CD4-positive, alpha-beta T cell treated with Interferon alpha-2 for 1 hour (primary cell): ENCODE measurements around the gene CORIN.
"Not testable (repeated sequence)": the region's sequence is repeated elsewhere in the genome, so short reads cannot be mapped to it uniquely, and the experiment has no call there.

Experiments
- DNase-seq, 2 donors: peaks; one replicate each; pipeline ENCODE4 v3.0.0-alpha.2; 2020 to 2022

CORIN gene

GRCh38 chr4:47763279-47763678 lies 74.6 kb downstream of the CORIN start:
- DNase-seq = no peak

DNA sequence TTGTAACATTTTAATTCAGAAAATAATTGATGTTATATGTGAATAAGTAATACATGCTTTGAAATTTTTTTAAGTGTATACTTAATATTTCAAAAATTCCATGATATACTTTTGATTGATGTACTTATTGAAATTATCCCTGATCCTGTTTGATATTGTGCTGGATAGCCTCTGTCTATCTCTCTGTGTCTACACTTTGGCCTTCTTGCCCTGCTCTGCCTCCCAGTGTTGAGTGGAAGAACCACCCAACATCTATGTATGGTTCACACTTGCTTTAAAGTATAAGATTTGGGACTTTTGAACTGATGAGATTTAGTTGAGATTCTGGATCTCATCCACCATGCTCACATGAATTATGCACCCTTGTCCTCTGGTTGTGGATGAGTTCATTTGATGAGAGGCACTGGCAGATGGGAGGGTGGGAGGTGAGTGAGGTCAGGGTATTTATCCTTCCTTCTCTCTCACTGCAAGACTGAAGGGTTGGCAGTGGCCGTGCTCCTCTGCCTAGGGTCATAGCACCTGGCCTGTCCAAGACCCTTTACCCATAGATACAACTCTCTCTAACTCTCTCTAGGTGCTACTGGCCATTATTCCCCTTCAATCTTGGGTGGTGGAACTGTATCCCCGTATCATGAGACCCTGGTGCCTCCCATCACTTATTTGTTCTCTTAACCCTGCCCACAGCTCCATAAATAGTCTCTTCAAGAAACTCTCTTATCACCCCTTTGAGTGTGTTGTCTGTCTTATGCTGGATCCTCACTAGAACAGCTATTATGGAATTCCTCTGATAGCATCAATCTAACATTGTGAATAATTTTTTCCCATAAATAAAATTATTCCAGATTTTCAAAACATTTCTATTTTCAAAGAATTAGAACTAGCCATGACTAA lies 75.2 kb downstream of the CORIN start:
- DNase-seq = no peak

GRCh38 chr4:47753316-47753715 lies 84.6 kb downstream of the CORIN start:
- not testable (repeated sequence) for DNase-seq

DNA sequence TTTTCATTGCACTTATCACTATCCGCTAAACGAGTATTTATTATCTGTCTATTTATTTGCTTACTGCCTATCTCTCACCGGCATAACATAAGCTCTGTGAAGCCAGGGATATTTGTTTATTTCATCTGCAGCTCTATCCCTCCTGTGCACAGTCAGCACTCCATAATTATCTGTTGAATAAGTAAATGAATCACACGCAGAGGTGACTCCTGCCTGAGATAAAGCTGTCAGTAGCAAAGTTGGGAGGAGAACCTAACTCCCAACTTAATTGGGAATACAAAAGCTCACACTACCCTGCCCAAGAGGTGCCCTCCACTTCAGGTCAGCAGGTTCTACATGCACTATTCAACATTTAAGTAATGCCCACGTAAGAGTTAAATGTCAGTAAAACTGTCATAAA lies 85.7 kb downstream of the CORIN start:
- DNase-seq = no peak

DNA sequence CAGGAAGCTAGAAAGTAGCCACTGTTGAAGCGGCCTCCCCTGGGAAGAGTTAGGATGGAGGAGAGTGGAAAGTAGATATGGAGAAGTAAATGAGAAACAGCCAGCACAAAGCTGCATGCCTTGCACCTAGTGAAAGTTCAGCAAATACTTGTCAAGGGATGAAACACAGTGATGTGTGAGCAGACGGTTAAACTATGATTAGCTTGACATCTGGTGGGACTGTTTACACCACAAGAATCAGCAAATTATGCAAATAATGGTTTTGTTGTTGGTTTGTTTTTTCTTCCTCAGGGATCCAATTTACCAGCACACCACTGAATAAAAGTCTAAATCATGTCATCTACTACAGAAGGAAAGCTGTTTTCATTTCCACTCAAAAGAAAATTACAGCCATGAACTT lies 87.1 kb downstream of the CORIN start:
- DNase-seq = no peak

- DNase-seq = no peak
Measured at GRCh38 chr4:47749858-47750257, 88.0 kb downstream of the CORIN start.

DNA sequence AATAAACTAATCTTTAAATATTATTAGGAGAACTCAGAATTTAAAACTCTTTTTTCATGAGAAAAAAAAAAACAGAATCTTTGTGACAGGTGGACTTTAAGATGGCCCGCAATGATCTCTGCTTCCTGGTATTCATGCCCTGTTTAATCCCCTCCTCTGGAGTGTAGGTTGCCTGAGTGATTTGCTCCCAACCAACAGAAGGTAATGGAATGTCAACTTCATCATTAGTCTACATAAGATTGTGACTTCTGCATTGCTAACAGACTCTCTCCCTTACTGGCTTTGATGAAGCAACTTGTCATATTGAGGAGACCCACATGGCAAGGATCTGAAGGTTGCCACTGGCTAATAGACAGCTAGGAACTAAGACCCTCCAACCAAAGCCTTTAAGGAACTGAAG lies 88.8 kb downstream of the CORIN start:
- DNase-seq = no peak

- DNase-seq = no peak
Measured at GRCh38 chr4:47747846-47748494, 89.9 kb downstream of the CORIN start.

DNA sequence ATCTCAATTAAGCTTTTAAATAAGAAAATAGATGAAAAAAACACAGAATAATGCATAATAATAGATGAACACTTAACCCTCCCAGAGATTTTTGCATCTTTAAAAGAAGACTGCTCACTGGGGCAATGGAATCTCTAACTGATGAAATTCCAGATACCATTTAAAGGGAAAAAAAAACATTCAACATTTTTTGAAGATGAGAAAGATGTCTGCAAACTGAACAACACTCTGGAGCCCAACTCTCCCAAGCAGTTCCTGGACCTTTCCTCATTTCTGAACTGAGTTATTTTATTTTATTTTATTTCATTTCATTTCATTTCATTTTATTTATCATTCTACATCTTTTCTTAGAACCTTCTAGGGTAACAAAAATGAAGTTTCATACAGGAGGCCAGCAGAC lies 90.7 kb downstream of the CORIN start:
- DNase-seq = no peak

DNA sequence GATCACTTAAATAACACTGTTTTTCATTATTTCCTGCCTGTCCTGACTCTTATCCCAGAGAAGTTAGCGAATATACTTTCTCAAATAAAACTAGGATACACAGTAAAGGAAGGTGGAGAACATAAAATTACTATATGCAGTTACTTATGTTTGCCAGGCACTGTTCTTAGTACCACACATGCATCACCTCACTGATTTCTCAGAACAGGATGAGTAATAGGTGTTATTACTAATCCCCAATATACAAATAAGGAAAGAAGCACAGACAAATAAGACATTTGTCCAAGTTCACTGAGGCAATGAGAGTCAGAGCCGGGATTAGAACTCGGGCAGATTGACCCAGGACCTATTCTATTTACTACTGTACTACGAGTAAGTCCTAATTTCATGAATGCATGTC lies 91.7 kb downstream of the CORIN start:
- DNase-seq = no peak

DNA sequence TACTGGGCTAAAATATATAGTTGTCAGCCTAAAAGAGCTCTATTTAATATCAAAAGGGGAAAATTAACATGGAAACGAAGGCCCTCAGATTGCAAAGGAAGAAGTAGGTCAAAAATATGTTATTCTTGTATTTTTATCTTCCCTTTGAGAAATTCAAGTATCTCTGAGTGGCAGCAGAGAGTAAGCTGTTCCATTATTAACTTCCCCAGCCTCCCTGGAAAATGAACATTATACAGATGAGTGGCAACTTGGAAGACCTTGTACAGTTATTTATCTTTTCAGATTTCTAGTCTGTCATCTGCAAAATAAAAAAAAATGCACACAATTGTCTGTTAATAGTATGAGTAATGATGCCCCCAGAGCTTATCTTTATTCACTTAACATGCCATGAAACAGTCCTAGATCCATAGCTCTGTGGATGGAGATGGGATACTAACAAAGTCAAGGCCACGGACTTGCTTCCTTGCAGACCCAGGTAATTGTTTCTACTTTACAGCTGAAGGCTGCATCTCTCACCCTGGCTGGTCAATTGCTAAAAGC lies 93.0 kb downstream of the CORIN start:
- DNase-seq = no peak

- no peak for DNase-seq
Measured at GRCh38 chr4:47744253-47744652, 93.6 kb downstream of the CORIN start.

GRCh38 chr4:47741200-47741599 lies 96.7 kb downstream of the CORIN start:
- DNase-seq = no peak

DNA sequence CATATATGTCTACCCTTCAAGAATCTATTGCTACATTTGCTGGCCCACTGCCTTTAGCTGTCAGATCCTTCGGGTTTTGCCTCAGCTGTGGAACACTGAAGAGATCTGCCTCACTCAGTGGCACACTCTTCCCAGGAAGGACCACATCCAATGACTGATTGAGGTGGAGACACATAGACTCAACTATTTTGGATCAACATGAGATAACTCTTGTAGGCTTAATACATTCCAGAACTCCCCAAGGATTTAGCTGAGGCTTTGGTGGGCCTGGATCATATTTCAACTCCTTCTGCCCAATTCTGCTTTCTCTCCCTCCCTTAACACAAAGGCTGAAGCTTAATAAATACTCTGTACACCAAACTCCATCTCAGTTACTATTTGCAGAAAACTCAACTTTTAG lies 100.5 kb downstream of the CORIN start:
- DNase-seq = no peak

DNA sequence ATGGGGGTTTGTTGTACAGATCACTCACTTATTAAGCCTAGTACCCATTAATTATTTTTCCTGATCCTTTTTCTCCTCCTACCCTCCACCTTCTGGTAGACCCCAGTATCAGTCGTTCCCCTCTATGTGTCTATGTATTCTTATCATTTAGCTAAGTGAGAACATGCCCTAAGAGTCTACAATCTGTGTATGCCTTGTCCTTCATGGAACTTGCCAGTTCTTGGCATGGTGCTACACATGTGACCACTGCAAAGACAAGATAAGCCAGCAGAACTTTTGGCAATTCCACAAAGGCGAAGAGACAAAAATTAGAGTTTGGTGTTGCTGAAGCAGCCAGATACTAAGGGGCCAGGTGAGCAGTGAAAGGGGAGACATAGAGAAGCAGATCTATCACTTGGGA lies 101.3 kb downstream of the CORIN start:
- DNase-seq = no peak

- no peak for DNase-seq
Measured at GRCh38 chr4:47736146-47736545, 101.7 kb downstream of the CORIN start.

- DNase-seq = no peak
Measured at GRCh38 chr4:47733302-47734175, 104.3 kb downstream of the CORIN start.

GRCh38 chr4:47731182-47731581 lies 106.7 kb downstream of the CORIN start:
- no peak for DNase-seq

GRCh38 chr4:47729131-47729680 lies 108.7 kb downstream of the CORIN start:
- no peak for DNase-seq

DNA sequence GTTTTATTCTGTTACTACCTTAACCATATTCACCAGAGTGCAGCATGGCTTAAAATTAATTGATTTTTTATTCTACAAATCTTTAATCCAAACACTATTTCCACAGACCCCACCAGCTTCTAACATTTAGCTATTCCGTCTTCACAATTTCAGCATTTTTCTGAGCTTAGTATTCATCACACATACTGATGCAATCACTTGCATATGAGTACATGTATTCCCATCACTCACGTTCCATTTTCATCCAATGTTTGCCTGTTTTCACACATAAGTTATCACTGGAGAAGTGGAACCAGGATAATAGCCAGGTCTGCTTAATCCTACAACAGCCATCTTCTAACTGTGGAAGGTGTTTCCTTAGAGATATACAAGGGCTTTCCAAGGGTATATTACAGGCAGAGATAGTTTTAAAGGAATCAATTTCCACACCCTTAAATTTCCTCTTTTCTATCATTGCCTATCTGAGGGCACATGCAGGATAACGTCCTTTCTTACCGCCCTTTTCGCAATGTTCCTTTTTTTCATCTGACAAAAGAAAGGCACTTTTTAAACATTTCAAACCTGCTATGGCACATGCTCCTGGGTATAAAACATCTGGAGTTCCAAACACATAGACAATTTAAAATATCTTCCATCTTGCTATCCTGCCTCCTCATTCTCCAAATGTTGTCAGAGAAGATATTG lies 115.8 kb downstream of the CORIN start:
- no peak for DNase-seq

GRCh38 chr4:47721485-47721884 lies 116.4 kb downstream of the CORIN start:
- no peak for DNase-seq

DNA sequence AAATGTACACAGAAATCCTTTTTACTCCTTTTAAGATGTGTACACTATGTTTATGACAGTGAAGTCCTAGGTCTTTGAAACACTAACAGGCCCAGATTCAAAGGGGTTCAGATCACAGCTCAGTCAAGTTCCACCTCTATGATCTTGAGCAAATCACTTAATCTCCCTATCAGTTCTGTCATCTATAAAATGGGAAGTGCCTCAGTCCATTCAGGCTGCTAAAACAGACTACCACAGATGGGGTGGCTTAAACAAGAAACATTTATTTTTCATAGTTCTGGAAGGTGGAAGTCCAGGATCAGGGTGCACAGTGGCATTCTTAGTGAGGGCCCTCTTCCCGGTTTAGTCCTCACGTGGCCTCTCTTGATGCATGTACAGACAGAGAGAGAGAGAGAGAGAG lies 117.1 kb downstream of the CORIN start:
- no peak for DNase-seq
